ENCODE results near the gene PDPN. TPM values are rescaled to one million over a fixed set of nuclear protein-coding genes. Genes with fewer than 3 reads are reported as not detected.

The PDPN gene
- total and polyA plus RNA-seq, 2 of the 13 experiments (the other 11 are each of a cell fraction or from before 2014, with no cell fraction given): not detected

DNA sequence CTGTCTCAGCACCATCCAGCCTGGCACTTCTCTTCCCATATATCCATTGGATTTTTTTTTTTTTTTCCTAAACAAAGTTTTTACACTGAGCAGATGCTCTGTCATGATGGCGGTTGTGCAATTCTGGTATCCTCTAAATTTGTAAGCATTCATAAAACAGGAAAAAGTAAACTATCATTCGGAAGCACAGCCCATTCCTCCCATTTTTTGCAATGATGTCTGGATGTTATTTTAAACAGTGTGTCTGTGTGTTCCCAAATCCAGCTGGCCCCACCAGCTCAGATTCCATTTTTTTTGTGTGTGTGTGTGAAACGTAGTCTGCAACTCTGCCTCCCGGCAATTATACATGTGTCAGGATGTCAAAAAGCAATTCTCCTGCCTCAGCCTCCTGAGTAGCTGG is 33.5 kb downstream of the PDPN start:
- in situ Hi-C loops (cut with HindIII; ENCODE audit: extremely low pct_ligation_motif_present, low pct_unique_long_range_greater_than_20kb): no loop called here

DNA sequence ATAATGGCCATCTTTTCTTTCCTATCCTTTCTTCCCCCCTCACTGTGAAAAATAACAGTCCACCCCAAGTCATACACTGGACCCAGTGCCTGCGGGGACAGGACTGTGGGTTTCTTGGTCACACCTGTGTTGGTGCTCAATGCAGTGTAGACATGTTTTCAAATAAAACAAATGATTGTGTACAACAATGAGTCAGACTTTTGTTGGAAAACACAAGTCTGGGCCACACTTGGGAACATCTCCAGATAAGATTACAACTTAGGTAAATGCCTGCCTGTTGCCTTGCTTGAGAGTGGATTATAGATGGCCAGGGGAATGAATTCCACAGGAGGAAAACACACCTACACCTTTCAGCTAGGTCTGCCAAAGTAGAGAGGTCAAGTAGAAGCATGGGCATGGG is 34.1 kb downstream of the PDPN start:
- TF ChIP-seq GZF1 (CRISPR knock-in tag; IDR thresholded peaks at IDR 0.05) (no peak), ZNF749 (CRISPR knock-in tag; IDR thresholded peaks at IDR 0.05; ENCODE audit: borderline replicate concordance) (no peak), CAMTA2 (CRISPR knock-in tag; IDR thresholded peaks at IDR 0.05; ENCODE audit: borderline replicate concordance) (no peak), ISL2 (CRISPR knock-in tag; IDR thresholded peaks at IDR 0.05) (no peak), NR2C2 (CRISPR knock-in tag; IDR thresholded peaks at IDR 0.05; ENCODE audit: borderline replicate concordance) (no peak), TBX3 (IDR thresholded peaks at IDR 0.05; ENCODE audit: borderline replicate concordance) (no peak), JUN (CRISPR knock-in tag; IDR thresholded peaks at IDR 0.05) (no peak), NRL (CRISPR knock-in tag; IDR thresholded peaks at IDR 0.05; ENCODE audit: borderline replicate concordance) (no peak)
- no peaks in the 10 kb centered on the region for H3K36me3 ChIP-seq (replicated peaks in 1 of 2; ENCODE audit: control insufficient read depth in 1 of 2, insufficient read depth in 2 of 2, low read length in 2 of 2)
- peaks cover 2 to 8% of the 10 kb centered on the region in 2 experiments; a peak in 2 of 5 replicates for H3K27me3 ChIP-seq (ENCODE audit: control insufficient read depth in 1 of 2, insufficient read depth in 2 of 2, low read length in 2 of 2)
- no peak for ATAC-seq
- 18% methylated on average over 1 of the region's 1 CpG for WGBS (ENCODE audit: low lambda C conversion rate)
- H3K4me1 ChIP-seq (ENCODE audit: insufficient read depth, low read length): no peaks in the 10 kb centered on the region
- no peak for DNase-seq (ENCODE audit: low spot score)
- no peaks in the 10 kb centered on the region for H3K79me2 ChIP-seq (ENCODE audit: insufficient read depth, low read length)
- no peak overlapping the region for H3K27ac ChIP-seq (ENCODE audit: extremely low read length, insufficient read depth, low read length)
- in situ Hi-C loops (cut with HindIII; ENCODE audit: extremely low pct_ligation_motif_present, low pct_unique_long_range_greater_than_20kb): no loop called here
- intact Hi-C loops (cut with micrococcal nuclease; ENCODE audit: unreplicated experiment): no loop called here
- no peaks in the 10 kb centered on the region for H3K9me3 ChIP-seq (ENCODE audit: low read length)
- H2AFZ ChIP-seq (ENCODE audit: low read length): no peak overlapping the region
- H4K20me1 ChIP-seq (ENCODE audit: insufficient read depth, low read length): no peaks in the 10 kb centered on the region
- ChIA-PET POLR2A (no interaction called here), CTCF (ENCODE audit: low intra/inter-chr PET ratio, low total read pairs) (no interaction called here)
- no TSS peak for BruUV-seq (replicated peaks)
- H3K9ac ChIP-seq (ENCODE audit: insufficient read depth, low read depth, low read length): no peak overlapping the region
- no peak overlapping the region for H3K4me2 ChIP-seq (ENCODE audit: low read depth, low read length)
- FAIRE-seq: no peak
- H3K4me3 ChIP-seq (replicated peaks in 1 of 3; ENCODE audit: insufficient read depth in 1 of 3, low read depth in 2 of 3, low read length in 3 of 3): no peak overlapping the region

More for the DNA sequence above, 33.5 kb downstream of the PDPN start:
- no peak overlapping the region for H2AFZ ChIP-seq (ENCODE audit: low read length)
- no TSS peak for BruUV-seq (replicated peaks)
- ChIA-PET POLR2A (no interaction called here), CTCF (ENCODE audit: low intra/inter-chr PET ratio, low total read pairs) (no interaction called here)
- no peak overlapping the region for H3K27ac ChIP-seq (ENCODE audit: extremely low read length, insufficient read depth, low read length)
- H3K4me1 ChIP-seq (ENCODE audit: insufficient read depth, low read length): no peaks in the 10 kb centered on the region
- ATAC-seq (no peak), FAIRE-seq (no peak), DNase-seq (ENCODE audit: low spot score) (no peak)
- no peaks in the 10 kb centered on the region for H3K9me3 ChIP-seq (ENCODE audit: low read length)
- no peak overlapping the region for H3K9ac ChIP-seq (ENCODE audit: insufficient read depth, low read depth, low read length)
- no peak overlapping the region for H3K4me2 ChIP-seq (ENCODE audit: low read depth, low read length)
- TF ChIP-seq YEATS4 (CRISPR knock-in tag; IDR thresholded peaks at IDR 0.05; ENCODE audit: borderline replicate concordance): no peak
- no peak for TF ChIP-seq ZNF326 (CRISPR knock-in tag; IDR thresholded peaks at IDR 0.05; ENCODE audit: borderline replicate concordance)
- no peak for TF ChIP-seq SOX13 (IDR thresholded peaks at IDR 0.05)
- no peak for TF ChIP-seq SOX13 (CRISPR knock-in tag; conservative IDR thresholded peaks at IDR 0.05 in 1 of 2, IDR thresholded peaks at IDR 0.05 in 1 of 2)
- TF ChIP-seq ZNF749 (CRISPR knock-in tag; IDR thresholded peaks at IDR 0.05; ENCODE audit: borderline replicate concordance): no peak
- TF ChIP-seq, protein P1, sequence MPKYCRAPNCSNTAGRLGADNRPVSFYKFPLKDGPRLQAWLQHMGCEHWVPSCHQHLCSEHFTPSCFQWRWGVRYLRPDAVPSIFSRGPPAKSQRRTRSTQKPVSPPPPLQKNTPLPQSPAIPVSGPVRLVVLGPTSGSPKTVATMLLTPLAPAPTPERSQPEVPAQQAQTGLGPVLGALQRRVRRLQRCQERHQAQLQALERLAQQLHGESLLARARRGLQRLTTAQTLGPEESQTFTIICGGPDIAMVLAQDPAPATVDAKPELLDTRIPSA (CRISPR knock-in tag; IDR thresholded peaks at IDR 0.05; ENCODE audit: borderline replicate concordance): no peak
- no peak for TF ChIP-seq KDM4B (CRISPR knock-in tag; IDR thresholded peaks at IDR 0.05)
- H3K36me3 ChIP-seq (replicated peaks in 1 of 2; ENCODE audit: control insufficient read depth in 1 of 2, insufficient read depth in 2 of 2, low read length in 2 of 2): no peaks in the 10 kb centered on the region
- intact Hi-C loops (cut with micrococcal nuclease; ENCODE audit: unreplicated experiment): no loop called here
- no peaks in the 10 kb centered on the region for H3K79me2 ChIP-seq (ENCODE audit: insufficient read depth, low read length)
- H3K4me3 ChIP-seq (replicated peaks in 1 of 3; ENCODE audit: insufficient read depth in 1 of 3, low read depth in 2 of 3, low read length in 3 of 3): no peak overlapping the region
- WGBS (ENCODE audit: low lambda C conversion rate): 26% methylated on average over 4 of the region's 4 CpGs
- no peaks in the 10 kb centered on the region for H4K20me1 ChIP-seq (ENCODE audit: insufficient read depth, low read length)
- peaks cover 2 to 8% of the 10 kb centered on the region in 2 experiments; a peak in 2 of 5 replicates for H3K27me3 ChIP-seq (ENCODE audit: control insufficient read depth in 1 of 2, insufficient read depth in 2 of 2, low read length in 2 of 2)
